GM06990 (cell line): Measurements from ENCODE around the gene HS6ST1.

ENCODE experiments used
- DNase-seq: peaks from one replicate; pipeline ENCODE4 v3.0.0-alpha.2; 2011; ENCODE audit not compliant: insufficient read length; ENCODE audit errors: extremely low read depth
- H3K27me3 ChIP-seq: replicated peaks from 2 replicates; pipeline ENCODE4 v1.6.0; 2011; ENCODE audit warnings: low read length; ENCODE audit not compliant: control insufficient read depth, insufficient read depth
- H3K36me3 ChIP-seq: 2 replicates; pipeline ENCODE4 v1.5.1; 2011; ENCODE audit warnings: low read length; ENCODE audit not compliant: control insufficient read depth, insufficient read depth
- H3K4me3 ChIP-seq: replicated peaks from 2 replicates; pipeline ENCODE4 v1.5.1; 2011; ENCODE audit warnings: low read depth, mild to moderate bottlenecking, control low read depth, low read length
- CTCF ChIP-seq: IDR thresholded peaks from 2 replicates; pipeline ENCODE4 v1.5.1; 2011; ENCODE audit warnings: low read length, control low read depth, mild to moderate bottlenecking, inconsistent platforms; ENCODE audit not compliant: insufficient read depth, poor library complexity, severe bottlenecking

Gene HS6ST1

GRCh38 chr2:128315122-128315828 is 3.4 kb downstream of the HS6ST1 start:
- Histone ChIP-seq H3K4me3 (no peak overlapping the region), H3K36me3 (no peaks in the 10 kb centered on the region; the same call in 1 of the 2 replicates), H3K27me3 (no peaks in the 10 kb centered on the region)
- no peak for DNase-seq
- no peak for TF ChIP-seq CTCF

GRCh38 chr2:128314348-128315121 is 4.1 kb downstream of the HS6ST1 start:
- DNase-seq, result no peak
- no peak overlapping the region for H3K4me3 ChIP-seq
- TF ChIP-seq CTCF, result no peak
- H3K27me3 ChIP-seq, result no peaks in the 10 kb centered on the region
- H3K36me3 ChIP-seq, result no peaks in the 10 kb centered on the region; the same call in 1 of the 2 replicates

- Histone ChIP-seq H3K36me3 (no peaks in the 10 kb centered on the region; the same call in 1 of the 2 replicates), H3K4me3 (no peak overlapping the region), H3K27me3 (no peaks in the 10 kb centered on the region)
- DNase-seq, result no peak
- TF ChIP-seq CTCF, result no peak
Measured at GRCh38 chr2:128313931-128314347, 4.7 kb downstream of the HS6ST1 start.

- no peak overlapping the region for H3K4me3 ChIP-seq
- no peaks in the 10 kb centered on the region; the same call in 1 of the 2 replicates for H3K36me3 ChIP-seq
- no peak for DNase-seq
- no peak for TF ChIP-seq CTCF
- no peaks in the 10 kb centered on the region for H3K27me3 ChIP-seq
Measured at GRCh38 chr2:128313091-128313836, 5.4 kb downstream of the HS6ST1 start.

- H3K4me3 ChIP-seq, result no peak overlapping the region
- H3K36me3 ChIP-seq, result no peaks in the 10 kb centered on the region; the same call in 1 of the 2 replicates
- TF ChIP-seq CTCF, result no peak
- no peak for DNase-seq
- no peaks in the 10 kb centered on the region for H3K27me3 ChIP-seq
Measured at GRCh38 chr2:128312411-128312810, 6.3 kb downstream of the HS6ST1 start.
